Panc1 (cell line): Measurements from ENCODE around the gene PLK5.

ENCODE experiments used
- CTCF ChIP-seq: fragments of 450-650 bp; IDR thresholded peaks from 2 replicates; pipeline ENCODE4 v1.5.1; 2017; ENCODE audit warnings: mild to moderate bottlenecking
- SIN3A ChIP-seq: IDR thresholded peaks from 2 replicates; pipeline ENCODE4 v1.6.1; 2012; ENCODE audit warnings: low read depth, mild to moderate bottlenecking, low read length, moderate library complexity, borderline replicate concordance; ENCODE audit not compliant: insufficient read depth
- TF ChIP-seq, protein P1 (sequence below), 2 experiments: IDR thresholded peaks; 2 replicates each; pipeline ENCODE4 v1.6.1; 2011 to 2012; ENCODE audit warnings: low read depth in 2 of 2, control low read depth in 1 of 2, low read length in 1 of 2, mild to moderate bottlenecking in 1 of 2, moderate library complexity in 1 of 2; ENCODE audit not compliant: insufficient read depth in 1 of 2

- TF ChIP-seq CTCF (no peak), SIN3A (no peak)
- TF ChIP-seq, protein P1, sequence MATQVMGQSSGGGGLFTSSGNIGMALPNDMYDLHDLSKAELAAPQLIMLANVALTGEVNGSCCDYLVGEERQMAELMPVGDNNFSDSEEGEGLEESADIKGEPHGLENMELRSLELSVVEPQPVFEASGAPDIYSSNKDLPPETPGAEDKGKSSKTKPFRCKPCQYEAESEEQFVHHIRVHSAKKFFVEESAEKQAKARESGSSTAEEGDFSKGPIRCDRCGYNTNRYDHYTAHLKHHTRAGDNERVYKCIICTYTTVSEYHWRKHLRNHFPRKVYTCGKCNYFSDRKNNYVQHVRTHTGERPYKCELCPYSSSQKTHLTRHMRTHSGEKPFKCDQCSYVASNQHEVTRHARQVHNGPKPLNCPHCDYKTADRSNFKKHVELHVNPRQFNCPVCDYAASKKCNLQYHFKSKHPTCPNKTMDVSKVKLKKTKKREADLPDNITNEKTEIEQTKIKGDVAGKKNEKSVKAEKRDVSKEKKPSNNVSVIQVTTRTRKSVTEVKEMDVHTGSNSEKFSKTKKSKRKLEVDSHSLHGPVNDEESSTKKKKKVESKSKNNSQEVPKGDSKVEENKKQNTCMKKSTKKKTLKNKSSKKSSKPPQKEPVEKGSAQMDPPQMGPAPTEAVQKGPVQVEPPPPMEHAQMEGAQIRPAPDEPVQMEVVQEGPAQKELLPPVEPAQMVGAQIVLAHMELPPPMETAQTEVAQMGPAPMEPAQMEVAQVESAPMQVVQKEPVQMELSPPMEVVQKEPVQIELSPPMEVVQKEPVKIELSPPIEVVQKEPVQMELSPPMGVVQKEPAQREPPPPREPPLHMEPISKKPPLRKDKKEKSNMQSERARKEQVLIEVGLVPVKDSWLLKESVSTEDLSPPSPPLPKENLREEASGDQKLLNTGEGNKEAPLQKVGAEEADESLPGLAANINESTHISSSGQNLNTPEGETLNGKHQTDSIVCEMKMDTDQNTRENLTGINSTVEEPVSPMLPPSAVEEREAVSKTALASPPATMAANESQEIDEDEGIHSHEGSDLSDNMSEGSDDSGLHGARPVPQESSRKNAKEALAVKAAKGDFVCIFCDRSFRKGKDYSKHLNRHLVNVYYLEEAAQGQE (IDR thresholded peaks at IDR 0.05; ENCODE audit: insufficient read depth in 1 of 2, low read depth in 2 of 2, low read length in 1 of 2) = no peak
Measured at GRCh38 chr19:1568320-1569019, 44.6 kb downstream of the PLK5 start, which contains the start of gene MEX3D.
